Neural cell (in vitro differentiated cells): Measurements from ENCODE around the gene PTPRT. TPM values are rescaled to one million over a fixed set of nuclear protein-coding genes. Genes with fewer than 3 reads are reported as not detected.

ENCODE experiments used
- H2AFZ ChIP-seq: fragments of 200-600, 300-800 bp; sonication (generic), shearing (Covaris generic); 2 replicates; pipeline ENCODE4 v1.6.0; 2014; ENCODE audit warnings: low read depth, mild to moderate bottlenecking, antibody characterized with exemption, low read length, moderate library complexity
- H3F3A ChIP-seq: fragments of 200-600 bp; shearing (Covaris generic); 2 replicates; pipeline ENCODE4 v1.6.1; 2016; ENCODE audit warnings: mild to moderate bottlenecking, moderate library complexity, mixed read lengths, antibody characterized with exemption, low read length; ENCODE audit not compliant: insufficient read depth, poor library complexity, severe bottlenecking
- H3K27ac ChIP-seq: fragments of 200-600, 300-800 bp; sonication (generic), shearing (Covaris generic); 2 replicates; pipeline ENCODE4 v1.5.1; 2014; ENCODE audit warnings: mild to moderate bottlenecking, low read length, moderate library complexity
- H3K27me3 ChIP-seq: fragments of 300-800, 200-600 bp; sonication (generic), shearing (Covaris generic); 2 replicates; pipeline ENCODE4 v1.6.0; 2014; ENCODE audit warnings: mild to moderate bottlenecking, low read depth, low read length, moderate library complexity; ENCODE audit not compliant: insufficient read depth
- H3K36me3 ChIP-seq: fragments of 300-800, 200-600 bp; sonication (generic), shearing (Covaris generic); 2 replicates; pipeline ENCODE4 v1.5.1; 2014; ENCODE audit warnings: mild to moderate bottlenecking, antibody characterized with exemption, low read length, moderate library complexity; ENCODE audit not compliant: insufficient read depth
- H3K4me2 ChIP-seq: fragments of 300-800, 200-600 bp; sonication (generic), shearing (Covaris generic); 2 replicates; pipeline ENCODE4 v1.6.0; 2014; ENCODE audit warnings: mild to moderate bottlenecking, low read length
- H3K4me3 ChIP-seq: fragments of 300-800, 200-600 bp; sonication (generic), shearing (Covaris generic); 2 replicates; pipeline ENCODE4 v1.5.1; 2014; ENCODE audit warnings: mild to moderate bottlenecking, low read length, moderate library complexity
- H3K79me2 ChIP-seq: fragments of 200-600 bp; shearing (Covaris generic); replicated peaks from 2 replicates; pipeline ENCODE4 v1.6.0; 2014; ENCODE audit warnings: mild to moderate bottlenecking, low read length, moderate library complexity; ENCODE audit not compliant: insufficient read depth
- H3K9ac ChIP-seq: fragments of 300-800, 200-600 bp; sonication (generic), shearing (Covaris generic); 2 replicates; pipeline ENCODE4 v1.6.1; 2016; ENCODE audit warnings: mild to moderate bottlenecking, low read length, mixed read lengths
- H3K9me2 ChIP-seq: fragments of 200-600 bp; shearing (Covaris generic); 2 replicates; pipeline ENCODE4 v1.6.1; 2016; ENCODE audit warnings: mild to moderate bottlenecking, low read length, mixed read lengths; ENCODE audit not compliant: insufficient read depth
- H3K9me3 ChIP-seq: fragments of 200-600, 300-800 bp; sonication (generic), shearing (Covaris generic); 2 replicates; pipeline ENCODE4 v1.6.1; 2016; ENCODE audit warnings: mild to moderate bottlenecking, mixed run types, low read length, moderate library complexity, mixed read lengths
- H4K20me1 ChIP-seq: fragments of 200-600 bp; shearing (Covaris generic); 2 replicates; pipeline ENCODE4 v1.6.1; 2016; ENCODE audit warnings: mild to moderate bottlenecking, mixed run types; ENCODE audit not compliant: insufficient read depth
- CTCF ChIP-seq: fragments of 450-650 bp; IDR thresholded peaks from 2 replicates; pipeline ENCODE4 v1.5.1; 2014; ENCODE audit warnings: antibody characterized with exemption, mild to moderate bottlenecking, moderate library complexity; ENCODE audit not compliant: poor library complexity, severe bottlenecking
- EP300 ChIP-seq: fragments of 450-650 bp; conservative IDR thresholded peaks from 2 replicates; pipeline ENCODE4 v1.6.1; 2014; ENCODE audit warnings: antibody characterized with exemption, mild to moderate bottlenecking, moderate library complexity; ENCODE audit not compliant: poor library complexity, severe bottlenecking
- EZH2 ChIP-seq: fragments of 200-600, 300-800 bp; shearing (Covaris generic), sonication (generic); IDR thresholded peaks from 2 replicates; pipeline ENCODE4 v1.6.1; 2014; ENCODE audit warnings: antibody characterized with exemption, low read length, borderline replicate concordance, mild to moderate bottlenecking; ENCODE audit not compliant: insufficient read depth, poor library complexity, severe bottlenecking
- MXI1 ChIP-seq: fragments of 450-650 bp; conservative IDR thresholded peaks from 2 replicates; pipeline ENCODE4 v1.6.1; 2014; ENCODE audit warnings: antibody characterized with exemption, mild to moderate bottlenecking; ENCODE audit not compliant: poor library complexity, severe bottlenecking
- POLR2AphosphoS5 ChIP-seq: IDR thresholded peaks from 2 replicates; pipeline ENCODE4 v1.6.1; 2012
- RAD21 ChIP-seq: fragments of 450-650 bp; conservative IDR thresholded peaks from 2 replicates; pipeline ENCODE4 v1.6.1; 2014; ENCODE audit warnings: antibody characterized with exemption, mild to moderate bottlenecking, moderate library complexity
- REST ChIP-seq: IDR thresholded peaks from 2 replicates; pipeline ENCODE4 v1.6.1; 2012; ENCODE audit warnings: borderline replicate concordance
- SMC3 ChIP-seq: fragments of 450-650 bp; conservative IDR thresholded peaks from 2 replicates; pipeline ENCODE4 v1.6.1; 2014; ENCODE audit warnings: antibody characterized with exemption, mild to moderate bottlenecking, moderate library complexity; ENCODE audit not compliant: poor library complexity
- TAF1 ChIP-seq: IDR thresholded peaks from 2 replicates; pipeline ENCODE4 v1.6.1; 2012; ENCODE audit warnings: low read depth
- polyA plus RNA-seq: library from polyadenylated mRNA; depleted of rRNA; stranded (reverse); fragments of >200 nt; gene quantifications from 2 replicates; pipeline ENCODE4 v1.2.3, GENCODE V29; 2014

PTPRT gene
- polyA plus RNA-seq, 1 donor from 2014 or later = 9.2 TPM

GRCh38 chr20:43032459-43032858 is 157.2 kb downstream of the PTPRT start:
- no peak overlapping the region for H3K9ac ChIP-seq
- no peaks in the 10 kb centered on the region for H3K36me3 ChIP-seq
- H3F3A ChIP-seq = no peaks in the 10 kb centered on the region
- H3K4me3 ChIP-seq = no peak overlapping the region
- H3K27me3 ChIP-seq = no peaks in the 10 kb centered on the region
- H3K79me2 ChIP-seq = no peaks in the 10 kb centered on the region
- H3K9me3 ChIP-seq = no peaks in the 10 kb centered on the region
- H3K27ac ChIP-seq = no peak overlapping the region
- no peaks in the 10 kb centered on the region for H3K9me2 ChIP-seq
- no peaks in the 10 kb centered on the region for H4K20me1 ChIP-seq
- H3K4me2 ChIP-seq = no peak overlapping the region
- no peak for TF ChIP-seq CTCF
- no peak for TF ChIP-seq EP300
- no peak for TF ChIP-seq MXI1
- TF ChIP-seq REST = no peak
- TF ChIP-seq TAF1 = no peak
- no peak for TF ChIP-seq POLR2AphosphoS5
- TF ChIP-seq RAD21 = no peak
- no peak for TF ChIP-seq SMC3
- TF ChIP-seq EZH2 = no peak
- H2AFZ ChIP-seq = no peak overlapping the region

- H3K27me3 ChIP-seq = no peaks in the 10 kb centered on the region
- H4K20me1 ChIP-seq = no peaks in the 10 kb centered on the region
- no peaks in the 10 kb centered on the region for H3K9me3 ChIP-seq
- H3K36me3 ChIP-seq = no peaks in the 10 kb centered on the region
- H2AFZ ChIP-seq = no peak overlapping the region
- no peak for TF ChIP-seq TAF1
- no peak for TF ChIP-seq POLR2AphosphoS5
- TF ChIP-seq CTCF = no peak
- TF ChIP-seq MXI1 = no peak
- no peak overlapping the region for H3K4me3 ChIP-seq
- H3K79me2 ChIP-seq = no peaks in the 10 kb centered on the region
- H3K9me2 ChIP-seq = no peaks in the 10 kb centered on the region
- no peak overlapping the region for H3K27ac ChIP-seq
- no peak overlapping the region for H3K4me2 ChIP-seq
- H3K9ac ChIP-seq = no peak overlapping the region
- no peaks in the 10 kb centered on the region for H3F3A ChIP-seq
Measured at GRCh38 chr20:43029176-43029575, 160.5 kb downstream of the PTPRT start.
